Iris pigment epithelial cell (primary cell): Measurements from ENCODE around the gene IL1RL1.

Experiments
- DNase-seq: peaks from one replicate; pipeline ENCODE4 v3.0.0-alpha.2; 2011; ENCODE audit warnings: low read depth

The IL1RL1 gene

DNA sequence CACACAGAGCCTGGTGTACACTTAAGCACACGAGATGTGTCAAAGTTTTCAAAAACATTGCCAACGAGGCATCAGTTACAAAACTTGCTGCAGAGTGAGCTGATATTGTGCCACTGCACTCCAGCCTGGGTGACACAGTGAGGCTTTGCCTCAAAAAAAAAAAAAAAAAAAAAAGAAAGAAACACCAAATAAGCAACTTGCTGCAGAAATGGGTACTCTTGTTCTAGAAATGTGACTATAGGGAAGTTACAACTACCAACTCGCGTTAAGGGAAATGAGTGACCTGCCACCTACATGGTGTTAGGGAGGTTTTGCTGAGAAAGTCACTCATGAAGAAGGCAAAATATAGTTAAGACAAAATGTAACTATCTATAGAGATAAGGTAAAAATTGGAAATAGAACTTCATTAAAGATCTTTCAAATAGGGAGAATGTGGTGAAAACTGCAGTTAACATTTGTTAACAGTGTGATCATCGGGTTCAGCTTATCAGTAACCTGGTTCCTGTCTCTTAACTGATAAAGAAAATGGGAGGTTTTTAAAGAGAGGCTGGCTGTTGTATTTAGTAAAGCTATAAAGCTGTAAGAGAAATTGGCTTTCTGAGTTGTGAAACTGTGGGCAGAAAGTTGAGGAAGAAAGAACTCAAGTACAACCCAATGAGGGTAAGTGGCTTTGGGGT, at the start of gene IL1RL1:
TSS of gene IL1RL1 (plus strand) at position 600 of the 677 bp plus-strand sequence. CDS start 26,702 bp downstream, outside the sequence.
- DNase-seq = no peak

DNA sequence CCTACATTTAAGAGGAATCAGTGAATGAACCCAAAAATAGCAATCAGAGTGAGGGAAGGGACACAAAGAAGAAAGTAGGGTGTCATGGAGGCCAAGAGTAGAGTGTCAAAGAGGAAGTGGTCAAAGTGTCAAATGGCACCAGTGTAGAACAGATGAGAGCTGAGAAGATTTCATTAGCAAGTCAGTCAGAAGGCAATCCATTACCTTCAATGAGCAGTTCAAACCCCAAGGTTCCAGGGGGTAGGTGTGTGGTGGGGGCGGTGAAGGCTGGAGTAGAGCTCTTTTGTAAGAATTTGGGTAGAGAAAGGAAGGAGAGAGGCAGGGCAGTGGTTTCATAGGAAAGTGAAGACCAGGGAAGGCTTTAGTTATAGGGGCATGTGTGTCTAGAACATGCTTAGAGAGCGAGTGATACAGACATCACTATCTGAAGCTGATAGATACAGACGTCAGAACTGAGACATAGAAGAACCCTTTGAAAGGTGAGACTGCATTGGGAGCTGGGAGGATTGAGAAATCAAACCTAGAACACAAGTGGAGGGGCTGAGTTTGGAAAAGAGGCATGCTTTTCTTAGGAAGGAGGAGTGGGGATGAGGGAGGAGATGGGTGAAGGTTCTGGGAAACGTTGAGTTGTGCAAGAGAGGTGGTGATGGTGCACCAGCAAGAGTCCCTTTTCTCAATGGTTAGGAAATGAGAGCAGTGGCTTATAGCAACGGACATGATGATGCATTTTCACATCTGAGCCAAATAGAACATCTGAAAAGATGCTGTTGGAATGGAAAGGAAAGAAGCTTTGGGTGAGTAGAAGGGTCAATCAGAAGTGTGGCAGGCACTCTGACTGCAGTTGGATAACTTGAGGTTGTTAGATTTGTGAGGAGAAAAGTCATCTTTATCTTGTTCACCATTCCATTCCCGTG, 48.9 kb upstream of the IL1RL1 start:
- DNase-seq = no peak

GRCh38 chr2:102264952-102265351, 46.4 kb upstream of the IL1RL1 start:
- no peak for DNase-seq

DNA sequence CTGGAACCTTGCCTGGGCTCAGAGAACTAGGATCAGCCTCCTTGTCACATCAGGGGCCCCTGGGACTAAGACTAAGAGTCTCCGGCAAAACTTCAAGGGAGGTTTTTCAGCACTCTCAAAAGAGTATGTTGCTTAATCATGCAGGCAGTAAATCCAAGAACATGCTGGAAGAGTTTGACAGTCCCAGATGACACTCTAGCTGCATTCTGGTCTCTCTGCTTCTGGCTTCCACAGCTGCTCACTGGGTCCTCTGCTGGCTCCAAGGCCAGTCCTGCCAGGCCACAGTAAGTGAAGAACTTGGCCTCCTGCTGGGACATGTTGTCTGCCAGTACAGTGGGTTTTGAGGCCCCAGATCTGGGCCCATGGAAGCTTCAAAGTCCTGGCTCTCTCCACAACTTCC, 45.2 kb upstream of the IL1RL1 start:
- no peak for DNase-seq

GRCh38 chr2:102267774-102268173, 43.6 kb upstream of the IL1RL1 start:
- DNase-seq = no peak

DNA sequence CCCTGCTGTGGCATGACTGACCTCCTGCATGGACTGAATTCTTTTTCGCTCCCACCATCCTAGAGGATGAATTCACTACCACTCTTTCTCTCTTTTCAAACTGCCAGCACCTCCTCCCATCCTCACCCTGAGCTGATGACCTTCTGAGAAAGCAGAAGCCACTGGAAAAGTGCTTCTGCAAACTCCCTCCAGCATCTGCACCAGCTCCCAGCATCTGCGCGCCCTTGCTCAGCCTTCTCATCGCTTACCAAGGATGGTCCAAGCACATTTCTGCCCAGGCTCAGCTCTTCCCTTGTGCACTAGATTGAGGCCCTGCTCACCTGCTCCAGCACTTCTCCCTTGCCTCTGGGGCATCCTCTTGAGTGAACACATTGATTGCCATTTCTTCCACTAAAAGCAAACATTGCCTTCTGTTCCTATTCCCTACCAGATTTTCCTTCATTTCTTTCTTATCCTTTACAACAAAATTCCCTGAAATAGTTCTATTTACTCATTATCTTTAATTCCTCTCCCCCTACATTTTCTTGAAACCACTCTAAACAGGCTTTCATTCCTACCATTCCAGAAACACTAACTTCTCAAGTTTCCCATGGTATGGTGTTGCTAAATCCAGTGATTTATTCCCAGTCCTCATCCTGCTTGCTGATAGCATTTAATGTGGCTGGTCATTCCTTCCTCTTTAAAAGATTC, 42.7 kb upstream of the IL1RL1 start:
- peak; percentile 67 for DNase-seq

DNA sequence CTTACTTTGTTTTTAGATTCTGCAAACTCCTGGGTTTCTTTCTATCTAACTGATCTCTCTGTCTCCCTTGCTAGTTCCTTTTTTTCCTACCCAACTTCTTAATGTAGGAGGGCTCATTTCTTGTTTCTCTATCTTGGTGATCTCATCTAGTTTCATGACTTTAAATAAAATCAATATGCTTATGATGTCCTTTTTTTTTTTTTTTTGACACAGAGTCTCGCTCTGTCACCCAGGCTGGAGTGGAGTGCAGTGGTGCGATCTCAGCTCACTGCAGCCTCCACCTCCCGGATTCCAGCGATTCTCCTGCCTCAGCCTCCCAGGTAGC, 42.2 kb upstream of the IL1RL1 start:
- no peak for DNase-seq

- no peak for DNase-seq
These were observed 39.5 kb upstream of the IL1RL1 start for GRCh38 chr2:102271844-102272243.

GRCh38 chr2:102273619-102274211, 37.6 kb upstream of the IL1RL1 start:
- peak; percentile 95 for DNase-seq

DNA sequence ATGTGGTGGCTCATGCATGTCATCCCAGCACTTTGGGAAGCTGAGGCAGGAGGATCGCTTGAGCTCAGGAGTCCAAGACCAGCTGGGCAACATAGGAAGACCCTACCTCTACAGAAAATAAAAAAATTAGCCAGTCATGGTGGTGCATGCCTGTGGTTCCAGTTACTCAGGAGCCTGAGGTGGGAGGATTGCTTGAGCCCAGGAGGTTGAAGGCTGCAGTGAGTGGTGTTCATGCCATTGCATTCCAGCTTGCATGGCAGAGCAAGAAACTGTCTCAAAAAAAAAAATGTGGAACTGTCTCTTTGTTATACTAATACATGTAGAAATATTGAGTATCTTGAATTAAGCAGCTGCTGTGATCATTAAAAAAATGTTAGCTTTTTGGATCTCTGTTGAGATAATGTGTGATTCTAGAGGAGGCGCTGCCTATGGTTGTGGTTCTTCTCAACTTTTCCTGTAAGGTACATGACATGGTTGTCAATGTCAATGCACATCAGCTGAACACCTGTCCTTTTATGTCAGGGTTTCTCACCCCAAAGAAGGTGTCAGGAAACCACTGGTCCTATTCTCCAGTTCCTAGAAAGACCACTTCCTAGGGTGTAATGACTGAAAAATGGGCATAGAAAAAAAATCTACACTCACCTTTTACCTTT, 34.7 kb upstream of the IL1RL1 start:
- no peak for DNase-seq

DNA sequence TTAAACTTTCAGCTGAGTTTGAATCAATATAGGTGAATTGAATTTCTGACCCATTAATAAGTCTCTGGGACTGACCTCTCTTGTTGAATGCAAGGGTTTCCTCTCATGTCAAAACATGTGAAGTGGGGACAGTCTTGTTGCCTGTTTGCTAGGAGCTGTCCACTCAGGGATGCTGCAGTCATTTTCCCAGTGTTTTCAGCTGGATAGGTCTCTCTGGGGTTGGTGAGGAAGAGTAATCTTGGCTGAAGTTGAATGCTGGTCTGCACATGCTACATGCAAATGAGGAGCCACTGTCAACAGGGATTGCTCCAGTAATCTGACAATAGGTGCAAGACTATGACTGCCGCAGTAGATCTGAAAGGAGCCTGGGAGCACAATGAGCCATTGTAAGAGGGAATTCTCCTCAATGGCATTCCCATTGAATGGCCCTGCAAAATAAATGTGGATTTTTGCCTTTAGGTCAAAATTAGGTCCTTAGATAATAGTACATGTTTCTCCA, 34.1 kb upstream of the IL1RL1 start:
- DNase-seq = no peak

DNA sequence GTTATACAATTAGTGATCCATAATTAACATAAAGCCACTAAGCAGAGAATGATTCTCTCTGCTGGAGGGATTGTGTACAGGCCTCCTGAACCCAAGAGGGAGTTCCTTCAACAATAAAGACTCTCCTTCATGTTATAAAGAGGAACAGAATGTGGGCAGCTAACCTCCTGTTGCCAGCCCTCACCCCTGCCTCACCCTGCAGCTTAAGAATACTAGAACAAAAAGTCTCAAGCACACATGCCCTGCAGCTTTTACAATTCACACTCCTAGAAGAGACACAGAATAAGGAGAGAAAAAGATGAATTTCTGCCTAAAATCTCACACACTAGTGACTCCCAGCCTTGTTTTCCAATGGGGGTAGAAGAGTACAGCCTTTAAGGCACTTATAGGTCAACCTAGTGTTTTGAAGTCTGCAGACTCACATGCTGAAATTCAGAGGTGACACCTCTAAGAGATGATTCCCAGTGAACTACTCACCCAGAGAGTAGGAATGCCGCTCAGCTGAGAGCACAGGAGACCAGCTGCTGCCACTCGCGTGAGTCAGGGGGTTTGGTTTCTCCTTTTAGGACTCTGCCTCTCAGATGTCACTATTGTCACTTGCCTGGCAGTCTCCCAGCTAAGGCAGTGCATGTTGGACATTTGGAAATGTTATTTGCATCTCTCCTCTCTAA, 32.5 kb upstream of the IL1RL1 start:
- no peak for DNase-seq

DNA sequence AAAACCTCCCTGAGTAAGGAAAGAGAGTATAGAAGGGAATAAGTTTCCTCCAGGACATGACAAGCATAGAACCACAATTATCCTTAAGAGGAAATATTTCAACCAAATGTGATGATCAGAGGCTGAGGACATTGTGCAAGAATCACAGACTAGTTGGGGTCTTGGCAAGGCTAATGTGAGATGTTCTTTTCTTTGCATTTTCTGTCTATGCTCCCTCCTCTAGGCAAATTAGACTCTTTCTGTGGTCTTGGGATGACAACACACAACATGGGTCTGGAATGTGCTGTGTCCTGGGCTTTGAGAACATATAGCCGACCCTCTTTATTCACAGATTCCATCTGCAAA, 32.0 kb upstream of the IL1RL1 start:
- no peak for DNase-seq

DNA sequence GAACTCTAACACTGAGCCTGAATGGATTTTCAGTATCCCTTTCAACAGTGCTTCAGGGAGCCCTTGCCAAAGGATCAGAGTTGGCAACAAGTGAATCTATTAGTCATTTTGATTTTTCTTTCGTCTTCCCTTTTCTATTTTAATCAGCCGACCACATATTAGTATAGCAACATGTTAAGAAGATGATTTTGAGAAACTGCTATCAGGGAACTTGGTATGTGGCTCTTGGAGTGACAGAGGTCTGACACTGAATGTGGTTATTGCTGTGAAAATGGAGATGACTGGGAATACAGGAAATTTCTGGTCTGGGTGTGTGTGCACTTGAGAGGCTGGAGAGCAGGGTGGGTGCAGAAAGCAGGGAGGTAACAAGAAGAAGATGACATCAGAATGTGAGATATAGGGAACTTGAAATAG, 28.7 kb upstream of the IL1RL1 start:
- no peak for DNase-seq

DNA sequence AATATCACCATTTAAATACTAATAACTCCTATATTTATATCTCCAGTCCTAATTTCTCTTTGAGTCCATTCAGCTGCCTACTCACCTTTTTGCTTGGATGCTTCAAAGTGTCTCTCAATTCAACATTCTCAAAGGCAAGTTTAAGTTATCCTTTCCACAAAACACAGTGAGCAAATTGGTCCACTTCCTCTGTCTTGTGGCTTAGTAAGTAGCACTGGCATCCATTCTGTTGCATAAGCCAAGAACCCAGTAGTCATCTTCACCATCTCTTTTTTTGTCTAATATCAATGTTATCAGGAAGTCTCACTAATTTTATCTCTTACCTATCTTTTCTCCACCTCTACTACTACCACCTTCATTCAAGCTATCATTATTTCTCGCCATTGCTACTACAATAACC, 27.4 kb upstream of the IL1RL1 start:
- DNase-seq = no peak

- DNase-seq = no peak
These were observed 26.8 kb upstream of the IL1RL1 start for GRCh38 chr2:102284611-102285010.

GRCh38 chr2:102285368-102285767, 26.0 kb upstream of the IL1RL1 start:
- DNase-seq = no peak

DNA sequence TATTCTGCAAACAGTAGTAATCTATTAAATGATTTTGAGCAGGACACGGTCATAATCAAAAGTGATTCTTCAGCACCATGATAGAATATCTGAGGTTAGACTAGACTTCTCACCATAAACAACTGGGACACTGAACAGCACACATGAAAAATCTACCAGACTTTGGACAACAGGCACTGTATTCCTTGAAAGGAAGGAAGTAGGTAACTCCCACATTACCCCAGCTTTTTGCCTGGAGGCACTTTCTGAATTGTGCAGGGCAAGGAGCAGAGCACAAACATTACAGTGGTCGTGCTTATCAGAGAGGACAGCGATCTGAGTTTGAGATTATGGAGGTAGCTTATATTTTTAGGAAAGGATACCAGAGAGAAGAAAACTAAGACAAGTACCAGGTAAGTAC, 25.3 kb upstream of the IL1RL1 start:
- DNase-seq = no peak

DNA sequence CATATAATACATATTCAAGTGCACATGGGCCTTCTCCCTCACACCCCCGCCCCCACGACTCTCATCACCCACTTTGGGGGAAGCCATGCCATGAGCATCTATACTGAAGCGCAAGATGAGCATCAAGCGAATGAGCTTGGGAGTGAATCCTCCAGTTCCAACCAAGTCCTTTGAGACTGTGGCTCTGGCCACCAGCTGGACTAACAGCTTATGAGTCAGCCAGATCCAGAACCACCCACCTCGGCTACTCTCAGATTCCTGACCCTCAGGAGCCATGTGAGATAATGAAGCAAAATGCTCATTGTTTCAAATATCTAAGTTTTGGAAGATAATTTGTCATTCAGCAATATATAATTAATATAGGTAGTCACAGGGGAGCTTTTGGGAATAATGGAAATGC, 22.2 kb upstream of the IL1RL1 start:
- DNase-seq = peak; percentile 21

GRCh38 chr2:102290594-102290993, 20.8 kb upstream of the IL1RL1 start:
- DNase-seq = no peak

- no peak for DNase-seq
These were observed 19.9 kb upstream of the IL1RL1 start for GRCh38 chr2:102291319-102292075.
